Endothelial cell (in vitro differentiated cells): ENCODE measurements around the gene TADA2B. TPM values are rescaled to one million over a fixed set of nuclear protein-coding genes. Genes with fewer than 3 reads are reported as not detected.

ENCODE experiments used
- DNase-seq: peaks from one replicate; pipeline ENCODE4 v3.0.0; 2021; ENCODE audit warnings: low spot score
- H3K27ac Mint-ChIP-seq: one replicate; pipeline ENCODE4 v1.8.0; 2021; ENCODE audit warnings: mixed read lengths, inconsistent platforms; ENCODE audit not compliant: unreplicated experiment
- H3K27me3 Mint-ChIP-seq: one replicate; pipeline ENCODE4 v1.8.0; 2021; ENCODE audit warnings: mild to moderate bottlenecking, moderate library complexity, mixed read lengths, inconsistent platforms; ENCODE audit not compliant: unreplicated experiment
- H3K36me3 Mint-ChIP-seq: one replicate; pipeline ENCODE4 v1.8.0; 2021; ENCODE audit warnings: mild to moderate bottlenecking, low read depth, mixed read lengths, inconsistent platforms; ENCODE audit not compliant: unreplicated experiment
- H3K4me1 Mint-ChIP-seq: one replicate; pipeline ENCODE4 v1.8.0; 2021; ENCODE audit warnings: mild to moderate bottlenecking, mixed read lengths, inconsistent platforms; ENCODE audit not compliant: unreplicated experiment
- H3K4me3 Mint-ChIP-seq: one replicate; pipeline ENCODE4 v1.8.0; 2021; ENCODE audit warnings: mild to moderate bottlenecking, mixed read lengths, inconsistent platforms; ENCODE audit not compliant: unreplicated experiment
- H3K9me3 Mint-ChIP-seq: one replicate; pipeline ENCODE4 v1.8.0; 2021; ENCODE audit warnings: mixed read lengths, inconsistent platforms; ENCODE audit not compliant: unreplicated experiment
- CTCF ChIP-seq: fragments of 200-600 bp; sonication (generic); IDR thresholded peaks from one replicate; pipeline ENCODE4 v1.5.0; 2021; ENCODE audit warnings: antibody characterized with exemption; ENCODE audit not compliant: unreplicated experiment
- total RNA-seq: library from RNA; stranded (reverse); fragmentation: NEBNext Ultra II Directional; extraction: Animal tissue kit (Norgen Biotek cat#: 25700); gene quantifications from one replicate; pipeline ENCODE4 v1.2.1, GENCODE V29; 2021; ENCODE audit not compliant: unreplicated experiment

The TADA2B gene
- total RNA-seq, 1 donor from 2014 or later = 20.2 TPM

GRCh38 chr4:7025040-7025602, 18.1 kb upstream of the TADA2B start:
- no peak for DNase-seq
- Mint-ChIP-seq H3K27ac (no peak overlapping the region), H3K9me3 (no peaks in the 10 kb centered on the region)

GRCh38 chr4:7026107-7026506, 17.1 kb upstream of the TADA2B start:
- H3K27ac Mint-ChIP-seq = no peak overlapping the region
- TF ChIP-seq CTCF = no peak
- no peak for DNase-seq
- no peaks in the 10 kb centered on the region for H3K9me3 Mint-ChIP-seq
- H3K36me3 Mint-ChIP-seq = peaks cover 36% of the 10 kb centered on the region
- no peak overlapping the region for H3K4me3 Mint-ChIP-seq
- H3K27me3 Mint-ChIP-seq = peaks cover 14% of the 10 kb centered on the region
- peaks cover 16% of the 10 kb centered on the region for H3K4me1 Mint-ChIP-seq

More at GRCh38 chr4:7025040-7025602, 18.1 kb upstream of the TADA2B start:
- no peak for TF ChIP-seq CTCF
- Mint-ChIP-seq H3K4me3 (no peak overlapping the region), H3K36me3 (peaks cover 36% of the 10 kb centered on the region), H3K27me3 (peaks cover 10% of the 10 kb centered on the region), H3K4me1 (peaks cover 16% of the 10 kb centered on the region)

GRCh38 chr4:7027284-7027683, 15.9 kb upstream of the TADA2B start:
- H3K27ac Mint-ChIP-seq = no peak overlapping the region
- no peak for TF ChIP-seq CTCF
- H3K27me3 Mint-ChIP-seq = peaks cover 16% of the 10 kb centered on the region
- no peak for DNase-seq
- peaks cover 9% of the 10 kb centered on the region for H3K4me1 Mint-ChIP-seq
- H3K9me3 Mint-ChIP-seq = no peaks in the 10 kb centered on the region
- H3K4me3 Mint-ChIP-seq = no peak overlapping the region
- H3K36me3 Mint-ChIP-seq = peaks cover 44% of the 10 kb centered on the region

GRCh38 chr4:7027913-7028312, 15.3 kb upstream of the TADA2B start:
- Mint-ChIP-seq H3K27me3 (peaks cover 14% of the 10 kb centered on the region), H3K4me1 (peaks cover 6% of the 10 kb centered on the region), H3K4me3 (no peak overlapping the region), H3K27ac (no peak overlapping the region), H3K9me3 (no peaks in the 10 kb centered on the region), H3K36me3 (peaks cover 44% of the 10 kb centered on the region)
- TF ChIP-seq CTCF = no peak
- no peak for DNase-seq

- no peak for DNase-seq
- peaks cover 41% of the 10 kb centered on the region for H3K36me3 Mint-ChIP-seq
- H3K9me3 Mint-ChIP-seq = no peaks in the 10 kb centered on the region
- no peak for TF ChIP-seq CTCF
- peaks cover 13% of the 10 kb centered on the region for H3K27me3 Mint-ChIP-seq
- no peak overlapping the region for H3K4me3 Mint-ChIP-seq
- no peak overlapping the region for H3K27ac Mint-ChIP-seq
- H3K4me1 Mint-ChIP-seq = peaks cover 6% of the 10 kb centered on the region
These were observed 14.0 kb upstream of the TADA2B start for GRCh38 chr4:7029212-7029611.
